Activated CD4-positive, CD25-positive, alpha-beta regulatory T cell treated with anti-CD3 and anti-CD28 coated beads, Interleukin-2, amount 50 U/mL, for 72 hours (primary cell): ENCODE measurements around the gene FBXO41.

ENCODE experiments used
- DNase-seq: peaks from one replicate; pipeline ENCODE4 v3.0.0; 2021

The FBXO41 gene

GRCh38 chr2:73208258-73208657 is 76.0 kb downstream of the FBXO41 start:
- DNase-seq = no peak

- no peak for DNase-seq
These were observed 78.7 kb downstream of the FBXO41 start for GRCh38 chr2:73205611-73206010.
